Natural killer cell (primary cell): ENCODE measurements around the gene METTL17. TPM values are rescaled to one million over a fixed set of nuclear protein-coding genes. Genes with fewer than 3 reads are reported as not detected.
"Not testable (repeated sequence)": the region's sequence is repeated elsewhere in the genome, so short reads cannot be mapped to it uniquely, and the experiment has no call there.

ENCODE experiments used
- ATAC-seq, 3 donors: fragments of 150-1000 bp in 2 of 3; fragments of 200-7000 bp in 1 of 3; cut with Tn5 transposase; 1 replicate in 1 of 3; 2 replicates in 2 of 3; pipeline ENCODE4 v1.10.0; 2021; ENCODE audit warnings: mild to moderate bottlenecking in 2 of 3, moderate library complexity in 2 of 3
- DNase-seq, 2 donors: peaks; one replicate each; pipeline versions ENCODE4 v3.0.0 to v3.0.0-alpha.2; 2013 to 2021; ENCODE audit warnings: mixed read lengths in 1 of 2
- H3K27ac ChIP-seq: one replicate; pipeline ENCODE4 v1.5.1; 2013; ENCODE audit warnings: mild to moderate bottlenecking, low read length
- H3K27me3 ChIP-seq: one replicate; pipeline ENCODE4 v1.6.1; 2013; ENCODE audit warnings: low read length; ENCODE audit not compliant: control insufficient read depth, insufficient read depth
- H3K36me3 ChIP-seq: one replicate; pipeline ENCODE4 v1.6.1; 2013; ENCODE audit warnings: low read length; ENCODE audit not compliant: control insufficient read depth, insufficient read depth
- H3K4me1 ChIP-seq: one replicate; pipeline ENCODE4 v1.6.1; 2013; ENCODE audit warnings: low read length; ENCODE audit not compliant: control insufficient read depth, insufficient read depth
- H3K4me3 ChIP-seq: one replicate; pipeline ENCODE4 v1.5.1; 2013; ENCODE audit warnings: low read length
- H3K9me3 ChIP-seq: one replicate; pipeline ENCODE4 v1.6.1; 2013; ENCODE audit warnings: low read length; ENCODE audit not compliant: control insufficient read depth, insufficient read depth
- H3K27ac Mint-ChIP-seq, 2 donors: one replicate each; pipeline ENCODE4 v1.8.0; 2022; ENCODE audit warnings: mild to moderate bottlenecking in 2 of 2, mixed read lengths in 2 of 2, moderate library complexity in 1 of 2
- H3K27me3 Mint-ChIP-seq, 2 donors: one replicate each; pipeline ENCODE4 v1.8.0; 2022; ENCODE audit warnings: low read depth in 2 of 2, mixed read lengths in 2 of 2
- H3K36me3 Mint-ChIP-seq: one replicate; pipeline ENCODE4 v1.8.0; 2022; ENCODE audit warnings: mixed read lengths
- H3K4me1 Mint-ChIP-seq, 2 donors: one replicate each; pipeline ENCODE4 v1.8.0; 2022; ENCODE audit warnings: mixed read lengths in 2 of 2
- H3K4me3 Mint-ChIP-seq: one replicate; pipeline ENCODE4 v1.8.0; 2022; ENCODE audit warnings: mild to moderate bottlenecking, moderate library complexity, mixed read lengths
- H3K9me3 Mint-ChIP-seq, 2 donors: one replicate each; pipeline ENCODE4 v1.8.0; 2022; ENCODE audit warnings: mixed read lengths in 2 of 2
- CTCF ChIP-seq: fragments of 200-600 bp; IDR thresholded peaks from one replicate; pipeline ENCODE4 v1.8.0; 2022; ENCODE audit warnings: antibody characterized with exemption
- WGBS: methylation state at CpG from one replicate; pipeline ENCODE4 v1.1.7; 2013; ENCODE audit warnings: missing lambda C conversion rate; ENCODE audit not compliant: insufficient coverage; 5-methylcytosine and 5-hydroxymethylcytosine counted together
- intact Hi-C: fragments of 100-400 bp; cut with micrococcal nuclease; formaldehyde crosslinking; loops from one replicate; pipeline ENCODE4 v1.14.2; 2022
- total RNA-seq, 4 donors: library from RNA; stranded (reverse); fragments of 120-200 nt in 1 of 4; gene quantifications; one replicate each; pipeline versions ENCODE4 v1.2.3 to v1.2.4, GENCODE V29; 2013 to 2022

Gene METTL17
- total RNA-seq, 3 donors from 2014 or later (not counting 1 experiment from before 2014, with no cell fraction given) = 62.8 to 79.2 (median 74.1) TPM

DNA sequence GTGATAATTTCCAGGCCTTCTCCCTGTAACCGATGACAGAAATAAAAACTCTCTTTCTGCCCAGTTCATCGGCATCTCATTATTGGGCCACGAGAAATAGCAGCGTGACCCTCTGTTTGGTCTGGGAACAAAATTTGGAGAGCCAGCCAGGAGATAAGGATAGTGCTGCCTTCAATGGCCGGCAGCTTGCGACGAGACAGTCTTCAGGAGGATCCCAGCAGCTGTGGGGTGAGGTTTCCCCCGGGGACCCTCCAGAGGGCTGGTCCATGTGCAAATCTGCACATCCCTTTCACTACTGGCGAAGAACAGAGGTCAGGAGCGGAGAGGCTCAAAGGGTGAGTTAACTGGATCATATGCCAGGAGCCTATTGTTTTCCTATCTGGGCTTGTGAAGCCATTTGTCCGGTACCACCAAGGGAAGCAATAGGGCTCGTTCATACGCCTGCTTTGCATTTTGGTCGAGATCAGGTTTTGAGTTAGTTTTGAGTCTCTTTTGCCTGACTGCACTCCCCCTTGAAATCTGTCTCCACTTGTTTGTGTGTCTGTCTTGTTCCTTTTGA, 14.1 kb downstream of the METTL17 start:
- H3K4me3 Mint-ChIP-seq = no peak overlapping the region
- Histone ChIP-seq H3K36me3 (no peaks in the 10 kb centered on the region), H3K9me3 (no peaks in the 10 kb centered on the region), H3K27me3 (no peaks in the 10 kb centered on the region), H3K27ac (no peak overlapping the region), H3K4me3 (no peak overlapping the region), H3K4me1 (no peaks in the 10 kb centered on the region)
- no peak for ATAC-seq
- TF ChIP-seq CTCF = no peak
- H3K36me3 Mint-ChIP-seq = no peaks in the 10 kb centered on the region
- no peaks in the 10 kb centered on the region for H3K4me1 Mint-ChIP-seq
- DNase-seq = no peak
- 91% methylated on average over 13 of the region's 14 CpGs for WGBS
- no peak overlapping the region for H3K27ac Mint-ChIP-seq
- intact Hi-C loops = no loop called here
- H3K27me3 Mint-ChIP-seq = no peaks in the 10 kb centered on the region
- no peaks in the 10 kb centered on the region for H3K9me3 Mint-ChIP-seq

- H3K4me1 ChIP-seq, H3K27ac ChIP-seq, ATAC-seq, H3K4me1 Mint-ChIP-seq, H3K27me3 ChIP-seq, H3K9me3 Mint-ChIP-seq, H3K36me3 Mint-ChIP-seq, H3K27ac Mint-ChIP-seq, H3K9me3 ChIP-seq, H3K36me3 ChIP-seq, intact Hi-C loops, H3K4me3 ChIP-seq, H3K4me3 Mint-ChIP-seq, DNase-seq: not testable (repeated sequence)
- H3K27me3 Mint-ChIP-seq = peaks cover 14 to 18% of the 10 kb centered on the region in 2 donors
- WGBS = 57% methylated on average over 1 of the region's 3 CpGs
These were observed 19.9 kb downstream of the METTL17 start for GRCh38 chr14:21009721-21010120.

- Mint-ChIP-seq H3K9me3 (no peaks in the 10 kb centered on the region), H3K27ac (no peak overlapping the region), H3K4me1 (no peaks in the 10 kb centered on the region), H3K27me3 (peaks cover 14 to 18% of the 10 kb centered on the region in 2 donors), H3K4me3 (no peak overlapping the region), H3K36me3 (no peaks in the 10 kb centered on the region)
- ATAC-seq (no peak), DNase-seq (no peak)
- no peak for TF ChIP-seq CTCF
- Histone ChIP-seq H3K36me3 (no peaks in the 10 kb centered on the region), H3K27me3 (peaks cover 4% of the 10 kb centered on the region), H3K9me3 (no peaks in the 10 kb centered on the region), H3K4me3 (no peak overlapping the region), H3K4me1 (no peaks in the 10 kb centered on the region), H3K27ac (no peak overlapping the region)
- WGBS = 60% methylated on average over 1 of the region's 1 CpG
- intact Hi-C loops = no loop called here
These were observed 21.4 kb downstream of the METTL17 start for GRCh38 chr14:21011136-21011535.

GRCh38 chr14:21014761-21015190, 25.0 kb downstream of the METTL17 start:
- H3K9me3 ChIP-seq = no peaks in the 10 kb centered on the region
- peak; percentile 88 for TF ChIP-seq CTCF
- intact Hi-C loops = loop anchor here (1.0 kb wide), 3 partner anchors 26 to 90 kb away; no protein-coding TSS in a partner anchor
- peaks cover 14 to 18% of the 10 kb centered on the region in 2 donors for H3K27me3 Mint-ChIP-seq
- ATAC-seq (peak; percentile 74 to 89 (median 87)), DNase-seq (peak; percentile 72 to 92)
- no peak overlapping the region for H3K27ac Mint-ChIP-seq
- no peak overlapping the region for H3K27ac ChIP-seq
- H3K4me1 ChIP-seq = no peaks in the 10 kb centered on the region
- H3K9me3 Mint-ChIP-seq = no peaks in the 10 kb centered on the region
- no peak overlapping the region for H3K4me3 Mint-ChIP-seq
- H3K36me3 ChIP-seq = no peaks in the 10 kb centered on the region
- H3K4me1 Mint-ChIP-seq = no peaks in the 10 kb centered on the region
- H3K27me3 ChIP-seq = peaks cover 4% of the 10 kb centered on the region
- no peak overlapping the region for H3K4me3 ChIP-seq
- 0% methylated on average over 4 of the region's 4 CpGs for WGBS
- no peaks in the 10 kb centered on the region for H3K36me3 Mint-ChIP-seq
